ENCODE measurements around the gene NTN1.

- no peak for TF ChIP-seq POLR2A (IDR thresholded peaks at IDR 0.05)
- TF ChIP-seq, protein P1, sequence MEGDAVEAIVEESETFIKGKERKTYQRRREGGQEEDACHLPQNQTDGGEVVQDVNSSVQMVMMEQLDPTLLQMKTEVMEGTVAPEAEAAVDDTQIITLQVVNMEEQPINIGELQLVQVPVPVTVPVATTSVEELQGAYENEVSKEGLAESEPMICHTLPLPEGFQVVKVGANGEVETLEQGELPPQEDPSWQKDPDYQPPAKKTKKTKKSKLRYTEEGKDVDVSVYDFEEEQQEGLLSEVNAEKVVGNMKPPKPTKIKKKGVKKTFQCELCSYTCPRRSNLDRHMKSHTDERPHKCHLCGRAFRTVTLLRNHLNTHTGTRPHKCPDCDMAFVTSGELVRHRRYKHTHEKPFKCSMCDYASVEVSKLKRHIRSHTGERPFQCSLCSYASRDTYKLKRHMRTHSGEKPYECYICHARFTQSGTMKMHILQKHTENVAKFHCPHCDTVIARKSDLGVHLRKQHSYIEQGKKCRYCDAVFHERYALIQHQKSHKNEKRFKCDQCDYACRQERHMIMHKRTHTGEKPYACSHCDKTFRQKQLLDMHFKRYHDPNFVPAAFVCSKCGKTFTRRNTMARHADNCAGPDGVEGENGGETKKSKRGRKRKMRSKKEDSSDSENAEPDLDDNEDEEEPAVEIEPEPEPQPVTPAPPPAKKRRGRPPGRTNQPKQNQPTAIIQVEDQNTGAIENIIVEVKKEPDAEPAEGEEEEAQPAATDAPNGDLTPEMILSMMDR (IDR thresholded peaks at IDR 0.05): no peak
Measured at GRCh38 chr17:9167379-9167778, 146.1 kb downstream of the NTN1 start.

Measured in heart left ventricle (tissue), 13 donors.